Small intestine (tissue), 16 donors: ENCODE measurements around the gene GLB1L. TPM values are rescaled to one million over a fixed set of nuclear protein-coding genes. Genes with fewer than 3 reads are reported as not detected.

Source experiments
- DNase-seq, 2 donors: peaks; one replicate each; pipeline versions ENCODE4 v3.0.0 to v3.0.0-alpha.2; 2013
- FAIRE-seq: peaks from 2 replicates; lab custom pipeline; 2012; peaks lifted over from hg19 to GRCh38; lab: Jason Lieb, UNC
- H3K27ac ChIP-seq, 3 donors: one replicate each; pipeline ENCODE4 v1.5.1; 2013; ENCODE audit warnings: low read length in 2 of 3, mild to moderate bottlenecking in 2 of 3, control low read depth in 1 of 3, inconsistent platforms in 1 of 3, low read depth in 1 of 3, moderate library complexity in 1 of 3
- H3K27me3 ChIP-seq, 3 donors: one replicate each; pipeline ENCODE4 v1.6.1; 2013; ENCODE audit warnings: low read length in 3 of 3, inconsistent platforms in 1 of 3; ENCODE audit not compliant: control insufficient read depth in 3 of 3, insufficient read depth in 3 of 3
- H3K36me3 ChIP-seq, 3 donors: one replicate each; pipeline ENCODE4 v1.6.1; 2013; ENCODE audit warnings: low read length in 3 of 3, inconsistent platforms in 1 of 3, low read depth in 1 of 3, mild to moderate bottlenecking in 1 of 3, moderate library complexity in 1 of 3; ENCODE audit not compliant: control insufficient read depth in 3 of 3, insufficient read depth in 2 of 3
- H3K4me1 ChIP-seq, 3 donors: one replicate each; pipeline ENCODE4 v1.6.1; 2013; ENCODE audit warnings: low read length in 2 of 3, inconsistent platforms in 1 of 3, low read depth in 1 of 3, mild to moderate bottlenecking in 1 of 3, moderate library complexity in 1 of 3; ENCODE audit not compliant: control insufficient read depth in 3 of 3, insufficient read depth in 2 of 3
- H3K4me3 ChIP-seq, 3 donors: one replicate each; pipeline ENCODE4 v1.5.1; 2013; ENCODE audit warnings: low read length in 3 of 3, control low read depth in 1 of 3, inconsistent platforms in 1 of 3, low read depth in 1 of 3, mild to moderate bottlenecking in 1 of 3, moderate library complexity in 1 of 3
- H3K9me3 ChIP-seq, 2 donors: one replicate each; pipeline ENCODE4 v1.6.1; 2013; ENCODE audit warnings: low read depth in 1 of 2, low read length in 1 of 2; ENCODE audit not compliant: control insufficient read depth in 2 of 2, insufficient read depth in 1 of 2
- WGBS, 3 donors: extraction: QIAGEN DNeasy Blood & Tissue Kit; methylation state at CpG; one replicate each; pipeline ENCODE4 v1.1.7; 2013; 5-methylcytosine and 5-hydroxymethylcytosine counted together
- long read RNA-seq, 10 donors: transcript quantifications; one replicate each; lab custom pipeline, GENCODE V29; 2026
- polyA plus RNA-seq, 4 donors: library from polyadenylated mRNA; stranded (reverse) in 3 of 4; unstranded in 1 of 4; fragments of 200-250 nt in 3 of 4; fragments of 120-200 nt in 1 of 4; gene quantifications; one replicate each; pipeline versions ENCODE4 v1.2.1 to v1.2.3, GENCODE V29; 2013
- donor health status: healthy with polysubstance abuse.
- donor health status: control.
- donor health status: control.
- donor health status: Bipolar disorder and iron deficiency.
- donor health status: healthy.

The GLB1L gene
- 10 to 100 TPM in 1 of 4 donors, 1 to 10 TPM in 3; 3.1 to 36.1 (median 4.3) TPM for polyA plus RNA-seq
- long read RNA-seq, donor 1: 0 reads
- long read RNA-seq, donor 2: 0 reads
- long read RNA-seq, donor 3: 0 reads
- long read RNA-seq, donor 4: 0 reads
- long read RNA-seq, donor 5, partial matches to known transcripts: 0 of 1 reads
- long read RNA-seq, donor 5, other reads (novel, unspliced or antisense): 0 of 1 reads
- long read RNA-seq, donor 6: 0 reads
- long read RNA-seq, donor 7: 0 reads
- long read RNA-seq, donor 8: 0 reads
- long read RNA-seq, donor 9: 0 reads
- long read RNA-seq, donor 10, partial matches to known transcripts: 29 of 29 reads
- long read RNA-seq, donor 10, other reads (novel, unspliced or antisense): 0 of 29 reads

DNA sequence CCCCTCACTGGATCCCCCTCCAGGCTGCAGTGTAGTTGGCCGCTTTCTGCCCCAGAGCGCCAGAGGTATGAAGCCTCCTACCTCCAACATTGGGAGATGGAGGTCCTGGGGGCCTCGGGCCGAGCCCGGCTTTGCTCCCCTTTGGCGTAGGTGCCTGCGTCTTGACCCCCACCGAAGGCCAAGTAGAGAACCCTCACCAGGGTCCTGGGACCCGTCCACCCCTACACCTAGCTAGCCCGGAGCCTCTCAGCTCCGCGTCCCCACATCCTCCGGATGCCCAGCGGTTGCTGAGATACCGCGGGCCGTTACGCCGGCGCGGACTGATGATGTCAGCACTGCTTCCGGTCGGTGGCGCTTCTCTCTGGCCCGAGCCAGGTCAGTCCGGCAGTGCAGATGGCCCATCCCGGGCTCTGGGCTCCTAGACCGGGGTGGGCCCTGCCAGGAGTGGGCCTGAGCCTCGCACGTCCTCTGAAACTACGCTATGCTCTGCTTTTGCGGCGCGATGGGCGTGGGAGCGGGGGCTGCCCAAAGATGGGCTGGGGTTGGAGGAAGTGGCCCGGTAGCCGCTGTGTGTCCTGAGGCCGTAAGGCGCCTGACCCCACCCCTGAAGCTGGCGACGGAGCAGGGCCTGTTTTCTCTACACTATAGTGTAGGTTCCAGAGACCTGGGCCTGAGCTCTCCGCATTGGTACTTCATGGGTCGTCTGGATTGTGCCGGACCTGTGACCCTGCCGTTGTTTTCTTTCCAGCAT, at the start of gene GLB1L, which contains the start of gene STK16:
Gene GLB1L, minus strand, starts transcription at position 297 of the 751 bp plus-strand sequence. CDS start 1,871 bp downstream, outside the sequence.
Gene STK16, plus strand, starts transcription at position 332 of the 751 bp plus-strand sequence. CDS start 521 bp downstream, outside the sequence.
- WGBS, 3 donors: 0 to 1% (median 1%) methylated on average over 46 of the region's 46 CpGs
- FAIRE-seq: no peak
- peaks cover 17 to 44% (median 20%) of the 10 kb centered on the region in 3 donors for H3K4me1 ChIP-seq

GRCh38 chr2:219294356-219295351, 49.4 kb upstream of the GLB1L start:
- Histone ChIP-seq H3K27me3 (peaks cover 0 to 11% (median 2%) of the 10 kb centered on the region in 3 donors), H3K4me3 (peak overlapping the region in 2 of 3 donors; percentile 46 to 55), H3K9me3 (no peaks in the 10 kb centered on the region), H3K36me3 (no peaks in the 10 kb centered on the region), H3K27ac (peak overlapping the region in 2 of 3 donors; percentile 13 to 44), H3K4me1 (peaks cover 0 to 6% (median 0%) of the 10 kb centered on the region in 3 donors)
- WGBS, 3 donors: 7 to 12% (median 8%) methylated on average over 54 to 67 of the region's 67 CpGs
- FAIRE-seq (no peak), DNase-seq (peak; percentile 86 to 96)

More for the DNA sequence above, at the start of gene GLB1L, which contains the start of gene STK16:
- H3K27ac ChIP-seq: peak within 1 kb of the TSS; percentile 71 to 91 (median 89)
- H3K27me3 ChIP-seq: no peaks in the 10 kb centered on the region
- peak; percentile 87 to 97 for DNase-seq
- no peaks in the 10 kb centered on the region for H3K9me3 ChIP-seq
- H3K4me3 ChIP-seq: peak within 1 kb of the TSS; percentile 59 to 91 (median 91)
- H3K36me3 ChIP-seq: peaks cover 0 to 32% (median 0%) of the 10 kb centered on the region in 3 donors

DNA sequence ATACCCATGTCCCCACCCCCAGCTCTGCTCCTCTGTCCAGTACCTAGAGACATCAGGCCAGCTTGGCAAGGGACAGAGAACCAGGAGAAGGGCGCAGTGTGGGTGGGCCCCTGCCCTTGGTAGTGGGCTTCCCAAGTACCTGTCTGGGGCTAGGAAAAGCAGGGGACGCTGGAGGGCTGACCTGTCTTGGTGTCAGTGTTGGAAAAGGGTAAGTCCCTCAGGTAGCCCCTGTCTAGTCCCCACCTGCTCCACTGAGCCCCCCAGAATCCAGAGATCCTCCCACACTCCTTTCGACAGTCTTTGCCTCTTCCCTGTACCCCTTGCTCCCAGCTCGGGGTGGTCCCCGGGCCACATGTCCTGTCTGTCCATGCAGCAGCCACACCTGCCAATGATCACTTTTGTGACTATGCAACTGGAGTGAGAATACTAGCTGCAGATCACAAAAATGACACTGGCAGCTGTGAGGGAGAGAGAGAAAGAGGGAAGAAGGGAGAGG, 48.5 kb upstream of the GLB1L start:
- H3K27ac ChIP-seq: no peak overlapping the region
- peaks cover 0 to 6% (median 0%) of the 10 kb centered on the region in 3 donors for H3K27me3 ChIP-seq
- no peak for DNase-seq
- H3K4me3 ChIP-seq: no peak overlapping the region
- no peaks in the 10 kb centered on the region for H3K36me3 ChIP-seq
- no peak for FAIRE-seq
- H3K9me3 ChIP-seq: no peaks in the 10 kb centered on the region
- H3K4me1 ChIP-seq: peaks cover 0 to 6% (median 0%) of the 10 kb centered on the region in 3 donors
- 80 to 92% (median 86%) methylated on average over 5 of the region's 5 CpGs for WGBS, 3 donors

GRCh38 chr2:219292616-219293015, 47.4 kb upstream of the GLB1L start:
- 82 to 89% (median 85%) methylated on average over 9 of the region's 9 CpGs for WGBS, 3 donors
- Histone ChIP-seq H3K27ac (no peak overlapping the region), H3K36me3 (no peaks in the 10 kb centered on the region), H3K4me1 (peaks cover 0 to 6% (median 0%) of the 10 kb centered on the region in 3 donors), H3K4me3 (no peak overlapping the region), H3K27me3 (peaks cover 0 to 6% (median 0%) of the 10 kb centered on the region in 3 donors), H3K9me3 (no peaks in the 10 kb centered on the region)
- FAIRE-seq (no peak), DNase-seq (no peak)

DNA sequence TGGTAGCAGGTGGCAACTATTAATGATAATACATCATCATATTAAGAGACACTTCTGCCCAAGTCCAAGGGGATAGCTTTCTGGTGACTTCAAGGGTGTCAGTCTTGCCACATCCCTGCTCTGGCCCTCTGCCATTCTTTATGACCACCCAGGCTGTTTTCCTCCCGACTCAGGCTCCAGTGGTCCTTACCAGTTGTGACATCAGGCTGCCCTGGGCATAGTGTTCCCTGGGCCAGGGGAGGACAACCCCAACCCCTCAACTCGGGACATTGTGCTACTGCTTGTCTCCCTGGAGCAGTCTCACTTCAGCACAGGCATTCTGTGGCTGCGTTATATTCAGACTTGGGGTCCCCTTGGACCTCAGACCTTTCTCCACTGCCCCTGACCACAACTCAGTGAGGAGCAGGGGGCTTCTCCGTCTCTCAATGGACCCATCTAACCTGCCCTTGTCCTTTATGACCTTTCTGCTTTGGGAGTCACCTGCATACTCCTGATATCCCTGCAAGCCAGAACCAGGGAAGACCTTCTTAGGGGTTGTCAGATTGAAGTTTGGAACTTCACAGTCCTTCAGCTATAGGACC, 46.8 kb upstream of the GLB1L start:
- 67 to 76% (median 69%) methylated on average over 4 of the region's 4 CpGs for WGBS, 3 donors
- H3K27ac ChIP-seq: no peak overlapping the region
- DNase-seq (no peak), FAIRE-seq (no peak)
- no peak overlapping the region for H3K4me3 ChIP-seq
- peaks cover 0 to 6% (median 0%) of the 10 kb centered on the region in 3 donors for H3K4me1 ChIP-seq
- no peaks in the 10 kb centered on the region for H3K36me3 ChIP-seq
- H3K27me3 ChIP-seq: peaks cover 0 to 6% (median 0%) of the 10 kb centered on the region in 3 donors
- H3K9me3 ChIP-seq: no peaks in the 10 kb centered on the region

- Histone ChIP-seq H3K27ac (no peak overlapping the region), H3K27me3 (peaks cover 0 to 2% (median 0%) of the 10 kb centered on the region in 3 donors), H3K9me3 (no peaks in the 10 kb centered on the region), H3K4me1 (peaks cover 0 to 6% (median 0%) of the 10 kb centered on the region in 3 donors), H3K36me3 (peaks cover 0 to 5% (median 2%) of the 10 kb centered on the region in 3 donors), H3K4me3 (no peak overlapping the region)
- FAIRE-seq: no peak
- DNase-seq: no peak
- WGBS, 3 donors: 78 to 86% (median 79%) methylated on average over 6 to 7 of the region's 7 CpGs
These were observed 46.1 kb upstream of the GLB1L start for GRCh38 chr2:219291394-219291793.

DNA sequence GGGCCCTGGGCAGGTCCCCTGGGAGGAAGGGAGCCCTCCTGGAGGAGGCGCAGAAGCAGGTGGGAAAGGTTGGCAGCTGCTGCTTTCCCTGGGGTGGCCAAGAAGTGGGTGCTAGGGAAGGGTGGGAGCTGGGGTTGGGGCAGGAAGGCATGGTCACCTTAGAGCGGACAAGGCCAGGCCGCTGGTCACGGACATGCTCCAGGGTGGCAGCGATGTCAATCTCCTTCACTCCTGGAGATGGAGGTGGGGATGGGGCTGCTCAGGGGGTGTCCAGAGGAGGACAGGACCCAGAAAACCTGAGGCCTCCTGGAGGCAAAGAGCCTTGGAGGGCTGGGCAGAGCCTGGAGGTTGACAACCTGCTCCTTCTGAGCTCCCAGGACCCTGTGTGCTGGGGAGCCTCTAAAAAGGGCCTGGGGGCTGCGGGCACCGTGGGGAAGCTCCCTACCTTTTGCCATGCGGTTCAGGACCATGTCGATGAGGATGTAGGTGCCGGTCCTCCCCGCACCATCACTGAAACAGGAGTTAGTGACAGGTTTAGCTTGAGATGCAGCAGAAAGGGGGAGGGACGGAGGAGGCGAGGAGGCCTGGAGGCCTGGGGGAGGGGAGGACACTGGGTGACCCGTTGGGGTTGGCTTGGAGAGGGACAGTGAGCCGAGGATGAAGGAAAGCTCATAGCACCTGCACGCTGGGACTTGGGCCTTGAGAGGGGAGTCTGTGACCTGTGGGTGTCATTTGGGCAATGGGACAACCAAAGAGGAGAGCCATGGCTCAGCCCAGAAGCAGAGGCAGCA, 45.3 kb upstream of the GLB1L start:
- no peaks in the 10 kb centered on the region for H3K9me3 ChIP-seq
- 82 to 87% (median 87%) methylated on average over 16 of the region's 16 CpGs for WGBS, 3 donors
- H3K4me1 ChIP-seq: peaks cover 0 to 6% (median 0%) of the 10 kb centered on the region in 3 donors
- FAIRE-seq (no peak), DNase-seq (no peak)
- H3K27ac ChIP-seq: no peak overlapping the region
- H3K4me3 ChIP-seq: no peak overlapping the region
- H3K27me3 ChIP-seq: no peaks in the 10 kb centered on the region
- peaks cover 0 to 11% (median 3%) of the 10 kb centered on the region in 3 donors for H3K36me3 ChIP-seq
